ENCODE measurements around the gene BPIFA1. TPM values are rescaled to one million over a fixed set of nuclear protein-coding genes. Genes with fewer than 3 reads are reported as not detected.

BPIFA1 gene
- total RNA-seq, 1 donor from 2014 or later: not detected

DNA sequence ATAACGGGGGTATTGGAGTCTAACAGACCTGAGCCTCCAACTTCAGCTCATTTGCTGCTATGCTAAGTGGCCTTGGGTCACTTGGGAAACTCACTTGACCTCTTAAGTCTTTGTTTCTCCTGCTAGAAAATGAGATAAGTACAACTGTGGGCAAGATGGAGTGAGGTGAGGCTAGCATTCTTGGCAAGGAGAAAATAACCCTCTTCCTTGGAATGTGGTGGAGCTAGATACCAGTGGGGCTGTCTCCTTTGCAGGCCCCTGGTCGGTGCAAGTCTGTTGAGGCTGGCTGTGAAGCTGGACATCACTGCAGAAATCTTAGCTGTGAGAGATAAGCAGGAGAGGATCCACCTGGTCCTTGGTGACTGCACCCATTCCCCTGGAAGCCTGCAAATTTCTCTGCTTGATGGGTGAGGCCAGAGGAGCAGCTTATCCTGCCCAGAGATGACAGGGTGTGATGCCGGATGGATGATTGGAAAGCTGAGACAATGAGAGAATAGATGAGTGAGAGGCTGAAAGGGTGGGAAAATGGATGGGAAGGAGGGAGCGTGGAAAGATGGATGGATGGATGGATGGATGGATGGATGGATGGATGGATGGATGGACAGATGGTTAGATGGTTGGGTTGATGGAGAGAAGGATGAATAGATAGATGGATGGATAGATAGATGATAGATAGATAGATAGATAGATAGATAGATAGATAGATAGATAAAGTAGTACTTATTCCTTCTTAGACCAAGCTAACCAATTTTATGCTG is 4.4 kb downstream of the BPIFA1 start:
- intact Hi-C loops (cut with micrococcal nuclease): no loop called here

DNA sequence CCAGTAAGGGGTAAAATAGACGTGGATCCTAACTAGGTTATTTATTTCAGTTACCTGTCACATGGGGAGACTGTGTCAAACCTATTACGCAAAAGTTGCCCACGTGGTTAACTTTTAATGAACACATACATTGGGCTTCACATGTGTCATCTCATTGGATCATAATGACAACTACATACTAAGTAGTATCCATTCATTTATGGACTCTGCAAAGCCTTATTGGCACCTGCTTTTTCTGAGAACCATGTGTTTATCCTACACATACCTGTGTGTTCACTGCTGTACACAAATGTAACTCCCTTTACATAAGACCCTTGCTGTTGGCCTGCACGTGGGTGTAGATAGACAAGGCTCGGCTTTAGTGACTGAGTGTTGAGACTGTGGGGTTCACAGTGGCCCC is 5.1 kb downstream of the BPIFA1 start:
- intact Hi-C loops (cut with micrococcal nuclease): no loop called here

DNA sequence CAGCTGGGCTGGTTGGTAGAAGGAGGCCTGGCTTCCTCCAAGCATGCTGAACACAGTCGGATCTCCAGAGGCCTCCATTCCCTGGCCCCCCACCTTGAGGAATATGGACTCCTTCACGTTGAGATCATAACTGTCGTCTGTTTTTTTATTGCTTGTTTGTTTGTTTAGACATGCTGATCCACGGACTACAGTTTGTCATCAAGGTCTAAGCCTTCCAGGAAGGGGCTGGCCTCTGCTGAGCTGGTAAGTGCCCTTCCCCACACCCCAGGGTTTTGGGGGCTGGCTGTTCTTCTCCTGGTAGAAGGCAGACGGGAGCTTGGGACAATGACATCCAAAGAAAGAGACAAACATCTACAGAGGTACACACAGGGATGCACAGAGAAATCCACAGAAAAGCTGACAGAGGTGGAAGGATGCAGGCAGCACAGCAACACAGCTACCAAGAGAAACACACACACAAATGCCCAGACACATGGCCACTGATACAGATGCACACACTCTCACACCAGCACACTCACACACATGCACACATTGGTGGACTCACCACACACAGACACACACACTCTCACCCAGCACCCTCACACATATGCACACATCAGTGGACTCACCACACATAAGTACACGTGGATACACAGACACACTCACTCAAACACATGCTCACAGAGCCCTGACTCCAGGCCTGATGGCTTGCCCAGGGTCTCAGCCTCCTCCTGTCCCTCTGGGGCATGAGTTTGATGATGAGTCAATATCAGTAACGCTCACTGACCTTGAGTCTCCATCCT is 6.7 kb downstream of the BPIFA1 start:
- intact Hi-C loops (cut with micrococcal nuclease): no loop called here

DNA sequence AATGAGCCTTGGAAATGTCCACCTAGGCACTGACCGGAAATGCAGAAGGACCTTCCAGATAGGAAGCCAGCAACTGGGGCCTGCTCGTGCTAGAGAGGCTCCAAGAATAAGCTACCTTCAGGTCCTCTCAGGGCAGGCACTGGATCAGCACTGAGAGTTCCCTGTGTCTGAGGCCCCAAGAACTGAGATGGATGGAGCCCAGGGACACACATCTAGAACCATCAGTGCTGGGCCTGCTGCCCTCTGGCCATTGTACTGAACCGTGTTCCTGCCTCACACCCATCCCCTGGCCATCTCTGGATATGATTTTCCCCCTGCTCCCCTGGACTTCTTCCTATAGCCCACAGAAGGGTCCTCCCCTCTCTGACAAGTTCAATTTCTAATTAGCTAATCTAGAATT is 10.3 kb downstream of the BPIFA1 start:
- intact Hi-C loops (cut with micrococcal nuclease): no loop called here

DNA sequence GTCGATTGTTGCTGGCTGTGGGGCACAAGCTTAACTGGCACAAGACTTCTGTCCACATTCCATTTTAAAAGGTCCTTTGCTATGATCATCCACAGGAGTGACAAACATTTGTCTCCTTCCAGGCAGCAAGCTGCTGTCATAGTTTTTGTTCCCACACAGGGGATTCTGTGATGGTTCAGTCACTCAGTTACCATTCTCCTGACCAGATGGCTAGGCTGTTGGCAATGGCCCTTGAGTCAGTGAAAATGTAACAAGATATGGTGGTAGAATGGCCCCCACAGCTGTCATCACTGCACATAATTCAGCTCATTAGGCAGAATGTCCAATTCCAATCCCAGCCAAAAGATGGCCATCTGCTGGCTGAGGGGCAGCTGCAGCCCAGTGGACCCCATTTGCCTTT is 13.7 kb downstream of the BPIFA1 start:
- intact Hi-C loops (cut with micrococcal nuclease): no loop called here

DNA sequence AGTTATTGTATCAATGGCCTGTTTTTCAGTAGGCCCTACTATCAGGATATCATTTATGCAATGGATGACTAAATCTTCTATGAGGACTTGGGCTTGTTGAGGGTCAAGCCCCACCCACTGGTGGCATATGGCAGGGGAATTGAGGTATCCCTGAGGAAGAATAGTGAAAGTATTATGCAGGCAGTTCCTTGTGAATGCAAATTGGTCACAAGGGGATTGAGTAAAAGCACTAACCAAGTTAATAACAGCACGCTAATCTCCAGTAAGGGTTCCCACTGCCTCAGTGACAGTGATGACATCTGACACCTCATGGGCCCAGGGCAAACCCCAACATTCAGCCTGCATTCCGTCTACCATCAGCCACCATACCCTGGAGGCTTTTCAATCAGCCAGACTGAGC is 14.9 kb downstream of the BPIFA1 start:
- intact Hi-C loops (cut with micrococcal nuclease): no loop called here

DNA sequence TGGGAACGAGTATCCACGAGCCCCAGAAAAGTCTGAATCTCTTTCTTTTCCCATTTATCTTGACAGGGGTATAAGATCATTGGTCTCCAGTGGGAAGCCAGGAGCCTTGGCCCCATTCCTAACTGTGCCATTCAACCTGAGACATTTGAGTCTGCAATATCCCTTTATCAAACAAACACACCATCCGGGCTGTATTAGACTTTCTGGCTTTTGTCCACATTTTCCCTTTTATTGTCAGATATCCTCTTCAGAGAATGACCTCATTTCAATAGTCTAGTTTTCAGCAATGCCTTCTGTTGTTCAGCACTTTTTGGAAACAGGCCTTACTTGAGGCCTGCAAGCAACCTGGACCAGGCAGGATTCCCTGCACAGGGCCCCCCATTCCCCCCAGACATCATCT is 15.7 kb downstream of the BPIFA1 start:
- intact Hi-C loops (cut with micrococcal nuclease): no loop called here

DNA sequence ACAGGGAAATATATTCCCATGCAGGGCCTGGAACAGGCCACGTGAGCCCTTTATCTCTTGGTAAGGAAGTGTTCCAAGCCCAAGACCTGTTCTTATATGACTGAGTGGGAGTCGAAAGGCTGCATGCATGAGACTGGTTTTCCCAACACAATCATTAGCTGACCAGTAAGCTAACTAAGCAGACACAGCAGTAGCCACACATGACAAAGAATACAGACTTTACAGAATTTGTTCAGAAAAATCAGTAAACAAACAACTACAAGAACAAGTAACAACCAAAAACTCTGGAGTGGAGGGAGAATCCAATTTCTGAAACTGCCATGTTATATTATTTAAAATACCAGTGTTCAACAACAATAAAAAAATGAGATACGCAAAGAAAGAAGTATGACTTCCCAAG is 16.7 kb downstream of the BPIFA1 start:
- intact Hi-C loops (cut with micrococcal nuclease): no loop called here

DNA sequence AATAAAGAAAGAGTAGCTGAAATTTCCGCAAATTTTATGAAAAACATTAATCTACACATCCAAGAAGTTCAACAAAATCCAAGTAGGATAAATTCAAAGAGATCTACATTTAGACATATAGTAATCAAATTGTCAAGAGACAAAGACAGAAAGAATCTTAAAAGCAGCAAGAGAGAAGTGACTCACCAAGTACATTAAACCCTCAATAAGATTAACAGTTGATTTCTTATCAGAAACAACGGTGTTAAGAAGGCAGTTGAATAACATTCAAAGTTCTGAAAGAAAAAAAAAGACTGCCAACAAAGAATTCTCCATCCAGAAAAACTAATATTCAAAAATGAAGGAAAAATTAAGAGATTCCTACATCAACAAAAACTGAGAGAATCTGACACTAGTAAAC is 19.2 kb downstream of the BPIFA1 start:
- intact Hi-C loops (cut with micrococcal nuclease): no loop called here

DNA sequence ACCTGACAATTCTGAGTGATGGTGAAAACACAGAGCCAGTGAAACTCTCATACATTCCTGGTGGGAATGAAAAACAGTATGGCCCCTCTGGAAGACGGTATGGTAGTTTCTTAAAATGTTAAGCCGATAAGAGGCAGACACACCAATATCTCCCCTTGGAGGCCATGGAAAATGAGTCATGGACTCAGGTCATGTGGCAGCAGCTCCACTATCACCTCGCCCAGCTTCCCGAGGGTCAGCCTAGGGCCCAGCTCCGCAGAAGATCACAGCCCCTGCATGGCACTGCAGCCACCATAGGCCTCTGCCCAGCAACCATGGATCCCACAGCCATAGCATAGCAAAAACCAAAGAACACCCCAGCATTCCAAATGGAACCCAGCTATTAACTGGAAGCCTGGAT is 21.4 kb downstream of the BPIFA1 start:
- intact Hi-C loops (cut with micrococcal nuclease): no loop called here

DNA sequence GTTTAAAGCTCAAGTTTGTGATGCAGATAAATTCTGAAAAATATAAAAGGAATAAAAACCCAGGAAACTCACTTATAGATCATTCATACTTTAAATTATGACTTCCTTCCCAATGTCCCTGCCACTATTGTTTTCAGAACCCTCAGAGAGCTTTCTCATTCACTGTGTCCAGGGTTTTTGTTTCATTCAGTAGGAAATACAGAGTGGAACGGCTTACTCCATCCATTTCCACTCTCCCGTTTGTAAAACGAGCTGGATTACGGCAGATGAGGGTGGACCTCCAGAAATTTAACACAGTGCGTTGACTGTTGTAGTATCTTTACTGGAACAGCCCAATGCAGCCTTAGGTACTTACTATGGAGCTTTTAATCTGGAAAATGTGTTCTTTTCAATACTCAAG is 23.6 kb downstream of the BPIFA1 start:
- intact Hi-C loops (cut with micrococcal nuclease): no loop called here

DNA sequence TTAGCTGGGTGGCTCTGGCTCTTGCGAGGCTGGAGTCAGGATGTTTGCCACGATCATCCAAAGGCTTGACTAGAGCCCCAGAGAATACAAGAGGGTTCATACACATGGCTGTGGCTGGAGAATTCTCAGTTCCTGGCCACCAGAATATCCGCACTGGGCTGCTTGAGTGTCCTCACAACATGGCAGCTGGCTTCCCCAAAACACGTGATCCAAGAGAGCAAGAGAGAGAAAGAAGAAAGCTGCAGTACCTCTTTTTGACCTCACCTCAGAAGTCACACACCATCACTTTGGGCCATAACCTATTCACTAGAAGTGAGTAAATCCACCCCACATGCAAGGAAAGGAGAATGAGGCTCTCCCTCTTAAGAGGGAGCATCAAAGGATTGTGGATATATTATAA is 25.7 kb downstream of the BPIFA1 start:
- intact Hi-C loops (cut with micrococcal nuclease): no loop called here

DNA sequence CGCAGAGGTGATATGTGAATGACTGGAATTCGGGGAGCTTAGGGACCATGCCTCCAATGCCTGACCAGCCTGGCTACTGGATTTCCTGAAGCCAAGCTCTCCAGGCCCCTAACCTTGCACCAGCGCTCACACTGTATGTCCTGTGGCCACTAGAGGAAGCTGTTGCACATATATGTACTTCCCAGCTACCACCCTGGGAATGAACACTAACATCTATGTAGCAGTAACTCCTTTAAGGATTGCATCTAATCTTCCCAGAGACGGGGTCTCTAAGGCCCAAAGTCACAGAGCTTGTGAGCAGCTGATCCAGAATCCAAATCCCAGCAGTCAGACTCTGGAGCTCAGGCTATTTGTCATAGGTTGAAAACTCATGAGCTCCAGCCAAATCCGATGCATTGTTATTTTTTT is 26.9 kb downstream of the BPIFA1 start:
- intact Hi-C loops (cut with micrococcal nuclease): no loop called here

DNA sequence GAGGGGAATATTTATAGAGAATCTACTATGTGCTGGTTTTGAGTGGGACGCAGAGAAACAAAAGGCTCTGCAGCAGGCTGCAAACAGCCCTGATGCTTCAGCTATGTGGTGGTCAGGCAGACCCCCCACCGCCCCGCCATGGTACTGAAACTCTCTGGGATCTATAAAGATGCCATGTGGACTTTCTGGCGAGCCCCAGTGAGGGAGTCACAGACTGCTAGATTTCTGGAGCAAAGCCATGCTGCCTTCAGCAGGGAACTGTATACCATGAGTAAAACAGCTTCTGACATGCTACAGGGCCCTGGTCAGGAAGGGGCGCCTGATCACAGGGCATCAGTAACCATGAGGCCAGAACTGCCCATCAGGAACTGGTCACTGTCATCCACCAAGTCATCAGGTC is 28.0 kb downstream of the BPIFA1 start:
- intact Hi-C loops (cut with micrococcal nuclease): no loop called here

DNA sequence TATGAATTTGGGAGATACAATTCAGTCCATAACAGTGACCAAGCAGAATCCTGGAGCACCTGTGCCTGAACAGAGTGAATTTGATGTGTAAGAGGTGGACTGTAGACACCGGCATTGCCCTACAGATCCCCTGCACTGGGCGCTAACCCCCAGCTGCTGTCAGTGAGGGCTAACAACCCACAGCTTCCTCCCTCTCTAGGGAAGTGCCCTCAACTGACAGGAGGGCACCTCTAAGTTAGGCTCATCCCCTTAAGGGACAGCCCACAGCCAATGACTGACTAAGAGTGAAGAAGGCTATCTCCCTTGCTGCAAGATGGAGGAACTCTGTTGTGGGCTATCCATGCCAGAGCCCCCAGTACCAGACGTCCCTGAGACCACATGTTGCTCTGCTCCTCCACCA is 31.9 kb downstream of the BPIFA1 start:
- intact Hi-C loops (cut with micrococcal nuclease): no loop called here

DNA sequence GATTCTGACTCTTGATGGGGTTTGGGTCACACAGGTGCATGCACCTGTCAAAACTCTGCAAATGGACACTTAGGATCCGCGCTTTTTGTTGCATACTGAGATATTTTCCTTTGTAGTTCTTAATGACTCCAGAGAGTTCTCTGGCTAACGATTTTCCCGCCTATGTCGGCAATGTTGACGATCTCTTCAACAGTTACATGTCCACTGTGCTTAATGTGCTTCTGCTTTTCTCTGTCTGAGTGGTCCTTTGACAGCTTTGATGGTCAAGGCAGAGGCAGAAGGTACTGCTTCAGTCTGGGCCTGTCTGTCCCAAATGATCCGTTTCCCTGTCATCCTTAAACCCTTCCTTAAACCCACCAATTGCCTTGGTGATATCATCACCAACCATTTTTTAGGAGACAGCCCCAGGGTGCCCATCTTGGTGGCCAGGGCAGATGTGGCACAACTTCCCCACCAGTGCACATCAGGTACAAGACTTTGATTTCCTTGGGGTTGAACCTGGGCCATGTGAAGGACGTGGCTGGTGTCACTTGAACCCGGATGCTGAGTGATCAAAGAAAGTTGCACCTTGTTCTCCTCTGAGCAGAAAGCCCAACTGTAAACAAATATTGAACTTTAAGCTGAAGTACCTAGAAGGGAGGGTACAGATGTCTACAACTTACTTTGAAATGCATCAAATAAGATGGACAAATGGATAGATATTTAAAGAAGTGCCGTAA is 36.5 kb downstream of the BPIFA1 start:
- intact Hi-C loops (cut with micrococcal nuclease): no loop called here

DNA sequence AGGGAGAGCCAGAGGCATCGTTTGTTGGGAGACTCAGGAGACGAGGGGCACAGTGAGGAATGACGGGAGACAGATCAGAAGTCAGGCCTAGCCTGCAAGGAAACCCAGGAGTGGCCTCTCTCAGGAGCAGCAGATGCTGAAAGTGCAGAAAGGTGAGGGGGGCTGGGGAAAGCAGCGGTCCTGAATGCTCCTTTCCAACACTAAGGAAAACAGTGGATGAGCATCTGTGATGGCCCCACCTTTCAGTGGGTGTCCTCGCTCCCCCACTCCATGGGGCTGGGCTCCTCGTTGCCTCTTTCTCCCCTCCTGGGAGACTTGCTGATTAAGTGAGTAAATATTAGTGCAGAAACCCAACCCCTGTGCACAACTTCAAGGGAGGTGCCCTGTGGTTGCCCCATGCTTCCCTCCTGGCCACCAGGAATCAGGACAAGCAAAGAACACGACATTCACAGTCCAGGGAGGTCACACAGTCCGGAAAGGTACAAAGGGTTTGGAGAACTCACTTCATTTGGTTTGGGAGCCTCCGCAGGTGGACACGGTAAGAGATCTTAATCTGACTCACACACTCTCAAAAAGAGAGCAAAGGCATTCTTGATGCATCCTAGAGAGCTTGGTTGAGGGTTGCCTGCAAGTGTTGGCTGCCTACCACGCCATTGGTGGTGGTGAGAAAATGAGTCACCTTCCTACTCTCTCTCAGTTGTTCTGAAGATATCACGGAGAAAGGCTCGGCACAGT is 37.5 kb downstream of the BPIFA1 start:
- intact Hi-C loops (cut with micrococcal nuclease): no loop called here

DNA sequence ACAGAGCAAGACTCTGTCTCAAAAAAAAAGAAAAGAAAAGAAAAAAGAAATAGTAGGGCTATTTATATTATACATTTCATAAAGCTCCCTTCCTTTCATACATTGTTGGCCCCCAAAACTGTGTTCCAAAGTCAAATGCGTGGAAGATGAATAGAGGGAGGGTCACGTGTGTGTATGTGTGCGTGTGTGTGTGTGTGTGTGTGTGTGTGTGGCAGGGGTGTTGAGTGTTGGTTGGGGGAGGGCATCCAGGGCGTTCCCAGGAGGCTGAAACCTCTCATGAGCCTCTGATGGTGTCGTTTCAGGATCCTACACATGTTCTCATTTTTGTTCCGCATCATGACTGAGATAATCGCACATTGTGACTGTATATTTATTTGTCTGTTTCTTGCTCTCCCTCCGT is 39.4 kb downstream of the BPIFA1 start:
- intact Hi-C loops (cut with micrococcal nuclease): no loop called here

DNA sequence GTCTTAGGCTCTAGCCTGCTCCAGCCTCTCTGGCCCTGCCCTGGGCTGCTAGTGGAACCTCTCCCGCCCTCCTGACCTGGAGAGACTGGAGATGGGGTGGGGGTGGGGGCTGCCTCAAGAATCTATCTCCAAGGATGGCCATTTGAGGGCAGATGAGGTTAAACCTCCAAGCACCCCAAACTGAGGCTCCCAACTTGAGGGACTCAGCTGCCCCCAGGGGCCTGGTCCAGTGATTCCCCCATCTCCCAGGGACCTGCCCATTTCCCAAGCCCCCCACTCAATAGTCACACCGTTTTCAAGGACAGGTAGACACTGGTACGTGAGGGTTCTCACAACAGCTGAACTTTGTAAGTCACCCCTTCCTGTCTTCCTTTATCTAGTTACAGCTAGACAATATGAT is 40.1 kb downstream of the BPIFA1 start:
- intact Hi-C loops (cut with micrococcal nuclease): no loop called here

DNA sequence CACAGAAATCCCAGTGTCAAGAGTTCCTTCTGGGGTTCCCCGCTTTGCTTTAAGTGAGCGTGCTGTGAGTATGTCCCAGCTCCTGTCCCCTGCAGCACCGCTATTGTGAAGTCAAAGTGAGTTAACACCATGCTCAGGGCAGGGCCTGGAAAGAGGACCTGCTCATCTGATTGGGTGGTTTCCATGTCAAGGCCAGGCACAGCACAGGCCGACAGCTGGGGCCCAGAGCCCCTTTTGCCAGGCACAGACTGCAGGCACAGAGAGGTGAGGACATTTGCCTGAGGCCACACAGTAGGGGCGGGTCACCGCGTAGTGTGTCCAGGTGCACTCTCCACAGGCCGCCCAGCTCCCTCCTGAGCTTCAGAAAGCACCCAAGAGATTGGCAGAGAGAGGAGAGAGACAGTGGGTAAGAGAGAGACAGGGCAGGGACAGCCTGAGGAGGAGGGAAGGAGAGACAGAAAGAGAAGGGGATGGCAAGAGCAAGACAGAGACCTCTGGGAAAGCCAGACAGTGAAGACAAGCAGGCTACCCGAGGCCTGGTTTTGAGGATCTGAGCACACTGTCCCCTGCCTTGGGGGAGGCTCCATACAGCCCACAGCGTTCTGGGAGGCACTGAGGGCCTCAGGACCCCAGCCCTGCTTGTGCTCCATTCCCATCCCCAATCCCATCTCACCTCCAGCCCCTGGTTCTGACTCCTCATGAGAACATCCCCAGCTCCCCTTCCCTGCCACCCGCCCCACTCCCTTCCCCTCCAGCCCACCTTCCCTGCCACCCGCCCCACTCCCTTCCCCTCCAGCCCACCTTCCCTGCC is 40.7 kb downstream of the BPIFA1 start:
- intact Hi-C loops (cut with micrococcal nuclease): no loop called here

Data from T-helper 1 cell treated with Interleukin-12 subunit alpha and Interleukin-12 subunit beta and Interleukin-4 antibody, amounts not matched to agents 30 ng/mL and 1 ng/mL, for 36 hours (primary cell).